ENCODE data around the gene FBXL20.

FBXL20 gene

GRCh38 chr17:39231091-39231561 lies 170.3 kb downstream of the FBXL20 start:
- peaks cover 0 to 34% (median 27%) of the 10 kb centered on the region in 4 donors for H3K4me1 ChIP-seq
- no peaks in the 10 kb centered on the region for H3K9me3 ChIP-seq
- H3K36me3 ChIP-seq: no peaks in the 10 kb centered on the region
- peak; percentile 46 to 92 for DNase-seq
- intact Hi-C loops (cut with DNase I; ENCODE audit: low total_unique reads): loop anchor here (2.0 to 10.0 kb wide), 3 partner anchors 24 to 66 kb away; partner anchors contain the start of genes ARL5C and CACNB1
- peak overlapping the region; percentile 72 to 75 for H3K27ac ChIP-seq
- no peak overlapping the region for H3K4me3 ChIP-seq
- H3K27me3 ChIP-seq: no peaks in the 10 kb centered on the region
- no peak for TF ChIP-seq CTCF (IDR thresholded peaks at IDR 0.05)

GRCh38 chr17:39230361-39230760 lies 171.1 kb downstream of the FBXL20 start:
- no peak for DNase-seq
- Histone ChIP-seq H3K4me3 (no peak overlapping the region), H3K27me3 (no peaks in the 10 kb centered on the region), H3K27ac (peak overlapping the region; percentile 72 to 75), H3K9me3 (no peaks in the 10 kb centered on the region), H3K36me3 (no peaks in the 10 kb centered on the region), H3K4me1 (peaks cover 0 to 40% (median 30%) of the 10 kb centered on the region in 4 donors)
- intact Hi-C loops (cut with DNase I; ENCODE audit: low total_unique reads): loop anchor here (2.0 to 10.0 kb wide), 3 partner anchors 24 to 66 kb away; partner anchors contain the start of genes ARL5C and CACNB1
- TF ChIP-seq CTCF (IDR thresholded peaks at IDR 0.05): no peak

GRCh38 chr17:39229274-39229913 lies 172.0 kb downstream of the FBXL20 start:
- Histone ChIP-seq H3K4me3 (no peak overlapping the region), H3K27ac (peak overlapping the region; percentile 36 to 75), H3K27me3 (no peaks in the 10 kb centered on the region), H3K36me3 (no peaks in the 10 kb centered on the region), H3K4me1 (peaks cover 0 to 48% (median 32%) of the 10 kb centered on the region in 4 donors), H3K9me3 (no peaks in the 10 kb centered on the region)
- no peak for DNase-seq
- intact Hi-C loops (cut with DNase I; ENCODE audit: low total_unique reads): no loop called here
- TF ChIP-seq CTCF (IDR thresholded peaks at IDR 0.05): no peak

- intact Hi-C loops (cut with DNase I; ENCODE audit: low total_unique reads): no loop called here
- Histone ChIP-seq H3K36me3 (peaks cover 0 to 7% (median 0%) of the 10 kb centered on the region in 3 donors), H3K27me3 (no peaks in the 10 kb centered on the region), H3K4me1 (peaks cover 0 to 64% (median 48%) of the 10 kb centered on the region in 4 donors), H3K4me3 (no peak overlapping the region), H3K9me3 (no peaks in the 10 kb centered on the region), H3K27ac (peak overlapping the region; percentile 19 to 29)
- no peak for DNase-seq
- TF ChIP-seq CTCF (IDR thresholded peaks at IDR 0.05): no peak
Measured at GRCh38 chr17:39227364-39227919, 174.0 kb downstream of the FBXL20 start.

GRCh38 chr17:39225959-39226683 lies 175.3 kb downstream of the FBXL20 start:
- Histone ChIP-seq H3K4me1 (peaks cover 0 to 64% (median 47%) of the 10 kb centered on the region in 4 donors), H3K27ac (peak overlapping the region; percentile 93 to 94), H3K9me3 (no peaks in the 10 kb centered on the region), H3K36me3 (peaks cover 0 to 7% (median 0%) of the 10 kb centered on the region in 3 donors), H3K27me3 (no peaks in the 10 kb centered on the region), H3K4me3 (peak overlapping the region; percentile 64 to 74)
- DNase-seq: peak; percentile 85 to 97
- intact Hi-C loops (cut with DNase I; ENCODE audit: low total_unique reads): no loop called here
- TF ChIP-seq CTCF (IDR thresholded peaks at IDR 0.05): no peak
